ENCODE results near the gene MKS1. TPM values are rescaled to one million over a fixed set of nuclear protein-coding genes. Genes with fewer than 3 reads are reported as not detected.

The MKS1 gene
- total RNA-seq, 4 donors from 2014 or later, result 10.8 to 17.3 (median 14.7) TPM

DNA sequence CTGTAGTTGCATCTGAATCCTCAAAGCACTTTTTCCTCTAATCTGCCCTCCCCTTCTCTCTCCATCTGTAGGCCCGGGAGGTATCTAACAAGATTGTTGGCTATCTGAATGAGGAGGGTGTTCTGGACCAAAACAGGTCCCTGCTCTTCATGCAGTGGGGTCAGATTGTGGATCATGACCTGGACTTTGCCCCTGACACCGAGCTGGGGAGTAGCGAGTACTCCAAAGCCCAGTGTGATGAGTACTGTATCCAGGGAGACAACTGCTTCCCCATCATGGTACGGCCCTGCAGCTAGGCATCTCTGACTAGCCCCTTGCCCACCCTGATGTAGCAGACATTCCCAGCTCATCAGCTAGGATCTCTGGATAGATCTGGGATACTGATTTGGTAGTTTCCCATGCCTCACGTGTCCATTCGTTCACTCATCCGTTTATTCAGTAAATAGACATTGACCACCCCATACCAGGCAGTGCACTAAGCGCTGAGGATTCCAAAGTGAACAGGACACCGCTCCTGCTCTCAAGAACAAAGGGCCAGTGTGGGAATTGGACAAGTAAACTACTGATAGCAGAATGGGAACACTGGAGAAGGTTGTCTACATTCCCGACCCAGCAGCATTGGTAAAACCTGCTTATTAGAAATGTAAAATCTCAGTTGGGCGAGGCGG lies 31.4 kb upstream of the MKS1 start:
- 93 to 94% methylated on average over 12 of the region's 12 CpGs for WGBS, 2 donors
- TF ChIP-seq, protein P1, sequence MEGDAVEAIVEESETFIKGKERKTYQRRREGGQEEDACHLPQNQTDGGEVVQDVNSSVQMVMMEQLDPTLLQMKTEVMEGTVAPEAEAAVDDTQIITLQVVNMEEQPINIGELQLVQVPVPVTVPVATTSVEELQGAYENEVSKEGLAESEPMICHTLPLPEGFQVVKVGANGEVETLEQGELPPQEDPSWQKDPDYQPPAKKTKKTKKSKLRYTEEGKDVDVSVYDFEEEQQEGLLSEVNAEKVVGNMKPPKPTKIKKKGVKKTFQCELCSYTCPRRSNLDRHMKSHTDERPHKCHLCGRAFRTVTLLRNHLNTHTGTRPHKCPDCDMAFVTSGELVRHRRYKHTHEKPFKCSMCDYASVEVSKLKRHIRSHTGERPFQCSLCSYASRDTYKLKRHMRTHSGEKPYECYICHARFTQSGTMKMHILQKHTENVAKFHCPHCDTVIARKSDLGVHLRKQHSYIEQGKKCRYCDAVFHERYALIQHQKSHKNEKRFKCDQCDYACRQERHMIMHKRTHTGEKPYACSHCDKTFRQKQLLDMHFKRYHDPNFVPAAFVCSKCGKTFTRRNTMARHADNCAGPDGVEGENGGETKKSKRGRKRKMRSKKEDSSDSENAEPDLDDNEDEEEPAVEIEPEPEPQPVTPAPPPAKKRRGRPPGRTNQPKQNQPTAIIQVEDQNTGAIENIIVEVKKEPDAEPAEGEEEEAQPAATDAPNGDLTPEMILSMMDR (IDR thresholded peaks at IDR 0.05), result no peak
- TF ChIP-seq POLR2A (IDR thresholded peaks at IDR 0.05), result no peak

GRCh38 chr17:58249270-58250133 lies 30.4 kb upstream of the MKS1 start:
- TF ChIP-seq, protein P1 (IDR thresholded peaks at IDR 0.05), result peak in 1 of 3 donors; percentile 53
- TF ChIP-seq POLR2A (IDR thresholded peaks at IDR 0.05), result no peak
- peak in 1 of 2 donors; percentile 93 for DNase-seq (ENCODE audit: low spot score in 2 of 2)
- peak overlapping the region; percentile 4 for H3K4me3 ChIP-seq (ENCODE audit: low read depth, poor library complexity, severe bottlenecking)
- WGBS, 2 donors, result 5 to 8% methylated on average over 31 to 44 of the region's 57 CpGs
- intact Hi-C loops (cut with DNase I; ENCODE audit: low total_unique reads), result no loop called here

More for the DNA sequence above, 31.4 kb upstream of the MKS1 start:
- intact Hi-C loops (cut with DNase I; ENCODE audit: low total_unique reads), result no loop called here
- DNase-seq (ENCODE audit: low spot score in 2 of 2), result peak in 1 of 2 donors; percentile 32
- H3K4me3 ChIP-seq (ENCODE audit: low read depth, poor library complexity, severe bottlenecking), result no peak overlapping the region

- H3K4me3 ChIP-seq (ENCODE audit: low read depth, poor library complexity, severe bottlenecking), result no peak overlapping the region
- peak in 1 of 2 donors; percentile 70 for DNase-seq (ENCODE audit: low spot score in 2 of 2)
- intact Hi-C loops (cut with DNase I; ENCODE audit: low total_unique reads), result no loop called here
- 12 to 14% methylated on average over 10 of the region's 10 CpGs for WGBS, 2 donors
- TF ChIP-seq, protein P1 (IDR thresholded peaks at IDR 0.05), result no peak
- no peak for TF ChIP-seq POLR2A (IDR thresholded peaks at IDR 0.05)
Measured at GRCh38 chr17:58248955-58249269, 29.9 kb upstream of the MKS1 start.

GRCh38 chr17:58247511-58248363 lies 28.7 kb upstream of the MKS1 start:
- peak in 1 of 2 donors; percentile 9 for DNase-seq (ENCODE audit: low spot score in 2 of 2)
- intact Hi-C loops (cut with DNase I; ENCODE audit: low total_unique reads), result no loop called here
- WGBS, 2 donors, result 78 to 90% methylated on average over 10 of the region's 10 CpGs
- no peak overlapping the region for H3K4me3 ChIP-seq (ENCODE audit: low read depth, poor library complexity, severe bottlenecking)
- TF ChIP-seq, protein P1 (IDR thresholded peaks at IDR 0.05), result no peak
- no peak for TF ChIP-seq POLR2A (IDR thresholded peaks at IDR 0.05)

- TF ChIP-seq POLR2A (IDR thresholded peaks at IDR 0.05), result no peak
- TF ChIP-seq, protein P1 (IDR thresholded peaks at IDR 0.05), result no peak
- intact Hi-C loops (cut with DNase I; ENCODE audit: low total_unique reads), result no loop called here
- no peak for DNase-seq (ENCODE audit: low spot score in 2 of 2)
- WGBS, 2 donors, result 71 to 88% methylated on average over 1 of the region's 1 CpG
- no peak overlapping the region for H3K4me3 ChIP-seq (ENCODE audit: low read depth, poor library complexity, severe bottlenecking)
Measured at GRCh38 chr17:58246781-58247180, 27.7 kb upstream of the MKS1 start.
